GM18858 (cell line): ENCODE data around the gene ARV1.

ENCODE experiments used
- ATAC-seq: cut with Tn5 transposase; IDR thresholded peaks from one replicate; pipeline ENCODE4 v1.9.1; 2021; ENCODE audit not compliant: unreplicated experiment

ARV1 gene

DNA sequence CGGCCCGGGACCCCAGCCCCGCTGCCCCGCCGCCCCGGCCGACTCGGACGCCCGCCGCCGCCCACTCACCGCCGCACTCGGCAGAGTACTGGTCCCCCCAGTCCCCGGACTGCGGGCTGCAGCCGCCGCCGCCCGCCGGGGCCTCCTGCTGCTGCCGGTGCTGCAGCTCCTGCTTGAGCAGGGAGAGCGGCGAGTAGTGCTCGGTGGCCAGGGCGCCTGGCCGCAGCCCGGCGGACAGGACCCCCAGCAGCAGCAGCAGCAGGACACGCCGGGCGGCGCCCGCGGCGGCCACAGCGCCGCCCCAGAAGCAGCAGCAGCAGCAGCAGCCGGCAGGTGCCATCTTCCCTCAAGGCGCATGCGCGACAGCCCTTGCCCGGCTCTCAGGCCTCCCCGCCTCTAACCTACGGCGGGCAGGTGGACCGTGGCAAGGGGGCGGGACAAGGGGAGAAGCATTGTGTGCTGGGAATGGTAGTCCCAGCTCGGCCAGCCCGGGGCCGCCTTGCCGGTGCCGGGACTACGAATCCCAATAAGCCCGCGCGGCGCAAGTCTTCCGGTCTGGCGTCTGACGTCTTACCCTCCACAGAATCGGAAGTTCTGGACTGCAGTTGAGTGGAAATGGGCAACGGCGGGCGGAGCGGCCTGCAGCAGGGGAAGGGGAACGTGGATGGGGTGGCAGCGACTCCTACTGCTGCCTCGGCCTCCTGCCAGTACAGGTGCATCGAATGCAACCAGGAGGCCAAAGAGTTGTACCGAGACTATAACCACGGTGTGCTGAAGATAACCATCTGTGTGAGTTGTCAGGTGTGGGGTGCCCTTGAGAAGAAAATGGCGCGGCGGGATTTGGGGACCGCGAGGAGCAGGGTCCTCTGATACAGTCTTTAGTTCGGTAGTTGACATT lies at the start of gene ARV1, which contains the start of gene TTC13:
TSS of gene ARV1 (plus strand) at position 604 of the 898 bp plus-strand sequence. CDS start at position 616, 12 bp downstream.
TSS of gene TTC13 (minus strand) at position 371 of the 898 bp plus-strand sequence. CDS start at position 340, 31 bp downstream.
- ATAC-seq, result peak; percentile 85

- no peak for ATAC-seq
These were observed 47.9 kb upstream of the ARV1 start for GRCh38 chr1:230930986-230931385.

DNA sequence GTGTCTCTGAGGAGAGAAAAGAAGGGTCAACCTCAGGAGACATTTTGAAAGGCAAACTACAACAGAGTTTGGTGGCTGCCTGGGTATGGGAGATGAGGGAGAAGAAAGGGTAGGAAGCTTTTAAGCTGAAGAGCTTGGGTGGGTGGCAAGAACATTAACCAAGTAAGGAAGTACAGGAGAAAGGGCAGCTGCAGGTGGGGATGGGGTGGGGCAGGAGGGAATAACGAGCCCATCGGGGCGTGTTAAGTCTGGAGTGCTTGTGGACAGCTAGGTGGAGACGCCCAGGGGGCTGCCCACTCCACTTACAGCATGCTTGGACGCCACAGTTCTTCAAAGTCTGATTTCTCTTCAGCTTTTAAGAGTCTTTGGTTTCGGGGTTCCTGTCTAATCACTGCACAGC lies 43.0 kb upstream of the ARV1 start:
- ATAC-seq, result no peak

- ATAC-seq, result no peak
These were observed 42.4 kb upstream of the ARV1 start for GRCh38 chr1:230936475-230936874.

GRCh38 chr1:230937371-230937770 lies 41.5 kb upstream of the ARV1 start:
- no peak for ATAC-seq

DNA sequence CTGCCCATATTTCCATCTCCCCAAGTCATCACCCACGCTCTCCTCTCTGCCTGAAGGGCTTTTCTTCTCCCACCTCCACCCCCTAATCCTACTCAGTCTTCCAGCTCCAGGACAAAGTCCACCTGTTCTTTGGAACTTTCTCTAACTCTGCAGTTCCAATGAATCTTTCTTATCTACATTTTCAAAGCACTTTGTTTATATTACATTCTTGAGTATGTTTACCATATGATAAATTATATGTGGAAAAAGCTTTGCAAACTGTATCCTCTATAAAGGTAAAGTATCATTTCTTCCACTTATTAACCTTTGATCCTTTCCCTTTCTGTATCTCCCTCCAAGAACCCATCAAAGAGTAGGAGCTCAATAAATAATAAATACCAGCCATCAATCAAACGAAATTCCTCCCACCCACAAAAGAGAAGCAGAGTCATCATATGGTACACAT lies 39.9 kb upstream of the ARV1 start:
- no peak for ATAC-seq

GRCh38 chr1:230939806-230940489 lies 38.9 kb upstream of the ARV1 start:
- ATAC-seq, result no peak

DNA sequence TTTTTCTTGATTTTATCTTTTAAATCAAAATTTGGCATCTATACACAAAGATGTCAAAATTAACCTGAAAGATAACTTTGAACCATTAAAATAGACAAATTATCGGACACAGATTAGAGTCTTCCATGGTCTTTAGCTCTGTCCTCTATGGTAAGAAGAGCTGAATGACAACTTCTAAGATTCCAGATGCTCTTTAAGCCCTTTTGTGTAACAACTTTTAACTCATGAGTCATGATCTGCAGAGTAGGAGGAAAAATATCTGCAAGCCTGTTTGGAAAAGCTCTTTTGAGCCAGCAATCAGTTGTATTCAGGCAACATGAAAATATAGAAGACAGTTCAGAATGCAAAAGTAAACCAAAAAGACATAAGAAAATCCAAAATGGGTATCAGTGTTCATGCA lies 38.0 kb upstream of the ARV1 start:
- no peak for ATAC-seq

- ATAC-seq, result no peak
These were observed 35.8 kb upstream of the ARV1 start for GRCh38 chr1:230943048-230943593.

DNA sequence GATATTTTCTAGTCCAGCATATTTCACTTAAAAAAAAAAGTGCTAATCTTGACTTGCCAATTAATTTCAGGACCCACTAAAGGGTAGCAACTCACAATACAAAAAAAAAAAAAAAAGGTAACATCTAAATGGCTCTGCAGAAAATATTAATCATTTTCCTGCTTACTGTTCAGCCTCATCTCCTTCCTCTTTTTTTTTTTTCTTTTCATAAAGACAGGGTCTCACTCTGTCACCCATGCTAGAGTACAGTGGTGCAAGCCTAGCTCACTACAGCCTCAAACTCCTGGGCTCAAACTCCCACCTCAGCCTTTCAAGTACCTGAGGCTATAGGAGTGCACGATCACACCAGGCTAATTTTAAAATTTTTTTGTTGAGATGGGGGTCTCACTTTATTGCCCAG lies 30.6 kb upstream of the ARV1 start:
- no peak for ATAC-seq

DNA sequence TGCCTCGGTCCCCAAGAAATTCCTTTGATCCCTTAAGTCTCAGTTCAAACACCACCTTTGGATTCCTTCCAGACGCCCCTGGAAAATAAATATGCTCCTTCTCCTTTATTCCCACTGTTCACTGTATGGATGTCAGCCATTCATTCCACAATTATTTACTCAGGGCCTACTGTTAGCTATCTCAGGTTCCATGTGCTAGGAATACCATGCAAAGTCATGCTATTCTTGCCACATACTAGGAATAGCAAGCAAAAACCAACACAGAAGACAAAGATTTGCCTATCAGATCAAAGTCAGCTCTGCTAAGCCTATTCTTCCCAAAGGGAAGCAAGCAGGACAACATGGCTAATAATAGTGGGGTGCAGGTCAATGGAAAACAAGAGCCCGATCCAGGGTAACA lies 30.0 kb upstream of the ARV1 start:
- no peak for ATAC-seq

- no peak for ATAC-seq
These were observed 28.5 kb upstream of the ARV1 start for GRCh38 chr1:230950404-230950803.

DNA sequence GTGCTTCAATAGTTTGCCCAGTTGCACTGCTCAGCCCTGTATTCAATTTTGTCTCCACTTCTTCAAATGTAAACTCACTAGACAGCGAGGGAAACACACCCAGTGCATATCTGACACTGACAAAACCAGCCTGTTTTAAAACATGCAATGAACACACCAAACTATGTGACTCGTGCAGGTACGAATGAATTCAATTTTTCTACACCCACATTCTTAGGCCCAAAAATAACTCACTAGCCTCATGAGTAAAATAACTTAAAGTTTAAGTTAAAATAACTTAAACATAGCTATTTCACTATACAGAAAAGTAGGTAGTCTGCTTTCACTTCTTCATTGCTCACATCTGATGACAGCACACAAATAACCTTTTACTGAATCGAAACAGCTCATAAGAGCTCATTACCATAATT lies 21.3 kb upstream of the ARV1 start:
- ATAC-seq, result peak; percentile 88

- ATAC-seq, result no peak
These were observed 20.5 kb upstream of the ARV1 start for GRCh38 chr1:230958370-230958769.

DNA sequence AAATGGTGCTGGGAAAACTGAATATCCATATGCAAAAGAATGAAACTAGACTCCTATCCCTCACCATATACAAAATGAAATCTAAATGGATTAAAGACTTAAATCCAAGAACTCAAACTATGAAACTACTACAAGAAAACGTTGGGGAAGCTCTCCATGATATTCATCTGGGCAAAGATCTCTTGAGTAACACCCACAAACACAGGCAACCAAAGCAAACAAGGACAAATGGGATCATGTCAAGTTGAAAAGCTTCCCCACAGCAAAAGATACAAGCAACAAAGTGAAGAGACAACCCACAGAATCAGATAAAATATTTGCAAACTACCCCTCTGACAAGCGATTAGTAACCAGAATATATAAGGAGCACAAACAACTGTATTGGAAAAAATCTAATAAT lies 14.0 kb upstream of the ARV1 start:
- no peak for ATAC-seq

- ATAC-seq, result no peak
These were observed 13.4 kb upstream of the ARV1 start for GRCh38 chr1:230965535-230965934.

GRCh38 chr1:230966358-230966873 lies 12.5 kb upstream of the ARV1 start:
- no peak for ATAC-seq

- ATAC-seq, result no peak
These were observed 8.5 kb upstream of the ARV1 start for GRCh38 chr1:230970432-230970831.

DNA sequence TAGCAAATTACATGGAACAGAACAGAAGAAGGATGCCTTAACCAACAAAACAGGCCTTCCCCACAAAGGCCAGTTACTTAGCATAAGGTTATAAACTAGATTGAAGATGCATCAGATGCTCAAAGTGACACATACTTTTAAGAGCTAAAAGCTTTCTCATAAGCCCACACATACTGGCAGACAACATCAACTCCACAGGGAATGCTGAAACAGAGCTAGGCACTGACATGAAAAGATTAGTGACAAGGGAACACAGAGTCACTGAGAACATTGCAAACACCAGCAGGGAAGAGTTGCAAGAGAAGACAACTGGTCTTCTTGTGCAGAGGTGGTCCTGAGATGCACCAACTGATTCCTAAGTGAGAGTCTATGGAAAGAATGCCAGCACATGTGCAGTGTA lies 7.1 kb upstream of the ARV1 start:
- ATAC-seq, result no peak

DNA sequence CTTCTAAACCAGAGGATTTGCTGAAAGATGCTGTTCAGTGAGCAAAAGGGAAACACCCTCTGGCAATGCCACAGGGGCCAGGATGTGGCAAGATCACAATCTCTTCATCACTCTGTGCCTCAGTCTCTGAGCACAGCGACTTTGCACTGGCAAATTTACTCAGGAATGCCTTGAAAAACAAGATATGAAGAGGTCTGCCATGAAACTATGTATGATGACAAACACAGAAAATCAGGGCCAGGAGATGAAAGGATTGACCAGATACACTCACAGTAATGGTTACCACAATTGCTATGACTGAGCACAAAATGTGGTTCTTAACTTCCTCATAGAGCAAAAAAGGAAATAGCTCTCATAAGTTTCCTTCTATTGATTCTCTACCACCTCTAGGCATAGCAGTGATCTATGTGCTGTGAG lies 6.0 kb upstream of the ARV1 start:
- ATAC-seq, result peak; percentile 81

DNA sequence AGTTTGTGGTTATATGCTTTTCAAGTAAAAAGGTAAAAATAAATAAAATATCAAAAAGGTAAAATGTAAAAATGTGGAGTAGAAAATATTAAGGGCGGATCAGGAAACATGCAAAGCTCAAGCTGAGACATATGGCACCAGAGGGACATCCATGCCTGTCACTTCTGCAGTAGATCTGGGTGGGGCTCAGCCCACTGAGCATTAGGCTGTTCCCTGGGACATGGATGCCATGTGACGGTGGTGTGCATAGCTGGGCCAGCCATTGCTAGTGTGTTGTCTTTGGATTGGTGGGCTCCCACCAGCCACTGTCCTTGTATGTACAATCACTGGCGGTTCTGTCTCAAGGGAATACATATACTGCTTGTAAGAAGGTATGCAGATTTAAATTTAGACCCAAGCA lies 3.3 kb upstream of the ARV1 start:
- ATAC-seq, result no peak

GRCh38 chr1:230976360-230976759 lies 2.5 kb upstream of the ARV1 start:
- no peak for ATAC-seq
